ENCODE measurements around the gene WDR75. TPM values are rescaled to one million over a fixed set of nuclear protein-coding genes. Genes with fewer than 3 reads are reported as not detected.

The WDR75 gene
- total RNA-seq, 1 experiment from 2014 or later, result 70.2 TPM

DNA sequence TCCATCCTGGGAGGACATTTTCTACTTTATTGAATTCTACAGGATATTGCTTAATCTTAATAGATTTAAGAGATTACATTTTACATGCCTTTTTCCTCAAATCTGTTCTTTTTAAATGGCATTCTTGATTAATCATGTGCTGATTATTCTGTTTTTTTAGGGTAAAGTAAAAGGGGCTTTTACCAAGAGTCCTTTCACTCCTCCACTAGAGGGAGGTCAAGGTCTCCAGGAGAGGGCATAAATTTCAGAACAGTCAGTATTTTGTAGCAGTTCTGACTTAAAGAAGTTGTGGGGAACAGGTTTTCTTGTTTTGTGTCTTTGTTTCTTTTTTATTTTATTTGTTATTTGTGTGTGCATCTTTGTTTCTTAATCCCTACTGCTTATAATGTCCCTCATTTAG, 25.4 kb downstream of the WDR75 start:
- DNase-seq (ENCODE audit: low read depth, low spot score), result no peak
- Histone ChIP-seq H3K4me1 (ENCODE audit: control insufficient read depth in 1 of 2, insufficient read depth in 2 of 2, low read length in 2 of 2) (no peaks in the 10 kb centered on the region), H3K9me3 (ENCODE audit: control insufficient read depth in 1 of 2, insufficient read depth in 1 of 2, low read depth in 1 of 2, low read length in 2 of 2) (no peaks in the 10 kb centered on the region), H3K4me3 (replicated peaks in 1 of 2; ENCODE audit: low read depth in 1 of 2, low read length in 2 of 2) (no peak overlapping the region), H3K9ac (ENCODE audit: low read length) (no peak overlapping the region), H3K36me3 (ENCODE audit: control insufficient read depth in 1 of 2, insufficient read depth in 2 of 2, low read length in 2 of 2) (peaks cover 86 to 87% of the 10 kb centered on the region in 2 experiments), H3K27me3 (ENCODE audit: insufficient read depth, low read length) (no peaks in the 10 kb centered on the region), H3K27ac (ENCODE audit: low read depth, low read length) (no peak overlapping the region), H3K9me2 (ENCODE audit: insufficient read depth) (no peaks in the 10 kb centered on the region), H3K4me2 (ENCODE audit: low read length) (no peak overlapping the region), H2AFZ (ENCODE audit: low read depth, low read length, poor library complexity, severe bottlenecking) (no peak overlapping the region), H3K79me2 (ENCODE audit: insufficient read depth, low read length) (0 out of 2 replicates have a peak, but pooled peaks cover 1% of the 10 kb centered on the region), H4K20me1 (ENCODE audit: insufficient read depth) (peaks cover 1% of the 10 kb centered on the region; the same call in 1 of the 2 replicates)
- CTCF ChIA-PET, result no interaction called here
- 0 out of 2 replicates have a peak, but pooled peaks have one; percentile 46 for ATAC-seq
- RAD21 ChIA-PET (ENCODE audit: low non-redundant PET in 1 of 2, low total read pairs in 2 of 2, uncharacterized antibody in 2 of 2, unreplicated experiment in 2 of 2), result no interaction called here
- intact Hi-C loops (cut with micrococcal nuclease), result no loop called here
- POLR2A ChIA-PET, result no interaction called here
- no TSS peak for BruUV-seq (replicated peaks)
- no peak for TF ChIP-seq SRF (IDR thresholded peaks at IDR 0.05; ENCODE audit: low read depth)
- peak; percentile 19 to 61 (median 56); a peak in 5 of 6 replicates for TF ChIP-seq CTCF (IDR thresholded peaks at IDR 0.05 in 2 of 3, conservative IDR thresholded peaks at IDR 0.05 in 1 of 3; ENCODE audit: borderline replicate concordance in 1 of 3, insufficient read depth in 1 of 3, low read depth in 2 of 3, low read length in 2 of 3)
- TF ChIP-seq RAD21 (IDR thresholded peaks at IDR 0.05; ENCODE audit: low read depth), result peak; percentile 39
- TF ChIP-seq SP1 (IDR thresholded peaks at IDR 0.05; ENCODE audit: low read depth), result no peak

DNA sequence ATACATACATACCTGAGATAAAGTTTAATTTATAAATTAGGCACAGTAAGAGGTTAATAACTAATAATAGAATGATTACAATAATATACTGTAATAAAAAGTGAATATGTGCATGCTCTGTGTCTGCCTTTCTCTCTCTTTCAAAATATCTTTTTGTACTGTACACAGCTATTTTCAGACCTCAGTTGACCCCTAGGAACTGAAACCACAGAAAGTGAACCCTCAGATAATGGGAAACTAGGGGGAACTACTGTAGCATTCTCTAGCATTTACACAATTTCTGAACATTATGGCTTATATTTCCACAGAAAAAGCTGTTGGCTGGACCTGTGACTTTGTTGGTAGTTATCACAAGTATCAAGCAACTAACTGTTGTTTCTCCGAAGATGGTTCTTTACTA, 25.9 kb downstream of the WDR75 start:
- DNase-seq (ENCODE audit: low read depth, low spot score) (no peak), ATAC-seq (no peak)
- peaks cover 86% of the 10 kb centered on the region in 2 experiments for H3K36me3 ChIP-seq (ENCODE audit: control insufficient read depth in 1 of 2, insufficient read depth in 2 of 2, low read length in 2 of 2)
- no peak overlapping the region for H3K4me2 ChIP-seq (ENCODE audit: low read length)
- TF ChIP-seq POLR2A (IDR thresholded peaks at IDR 0.05; ENCODE audit: borderline replicate concordance, extremely low read depth, insufficient read depth, insufficient read length) (no peak), EZH2phosphoT487 (IDR thresholded peaks at IDR 0.05; ENCODE audit: borderline replicate concordance) (no peak), CBX3 (IDR thresholded peaks at IDR 0.05; ENCODE audit: low read depth) (no peak), ZFX (IDR thresholded peaks at IDR 0.05) (no peak), YY1 (IDR thresholded peaks at IDR 0.05; ENCODE audit: extremely low read depth, insufficient replicate concordance, low read depth, low read length) (no peak), RAD21 (IDR thresholded peaks at IDR 0.05; ENCODE audit: low read depth) (no peak)
- TF ChIP-seq, protein P1, sequence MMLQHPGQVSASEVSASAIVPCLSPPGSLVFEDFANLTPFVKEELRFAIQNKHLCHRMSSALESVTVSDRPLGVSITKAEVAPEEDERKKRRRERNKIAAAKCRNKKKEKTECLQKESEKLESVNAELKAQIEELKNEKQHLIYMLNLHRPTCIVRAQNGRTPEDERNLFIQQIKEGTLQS (IDR thresholded peaks at IDR 0.05), result no peak
- POLR2A ChIA-PET, result no interaction called here
- no peak overlapping the region for H3K27ac ChIP-seq (ENCODE audit: low read depth, low read length)
- CTCF ChIA-PET, result no interaction called here
- no peaks in the 10 kb centered on the region for H3K79me2 ChIP-seq (ENCODE audit: insufficient read depth, low read length)
- H4K20me1 ChIP-seq (ENCODE audit: insufficient read depth), result no peaks in the 10 kb centered on the region
- no peak overlapping the region for H3K9ac ChIP-seq (ENCODE audit: low read length)
- no peaks in the 10 kb centered on the region for H3K27me3 ChIP-seq (ENCODE audit: insufficient read depth, low read length)
- H3K9me3 ChIP-seq (ENCODE audit: control insufficient read depth in 1 of 2, insufficient read depth in 1 of 2, low read depth in 1 of 2, low read length in 2 of 2), result no peaks in the 10 kb centered on the region
- intact Hi-C loops (cut with micrococcal nuclease), result no loop called here
- BruUV-seq (replicated peaks), result no TSS peak
- H3K4me1 ChIP-seq (ENCODE audit: control insufficient read depth in 1 of 2, insufficient read depth in 2 of 2, low read length in 2 of 2), result no peaks in the 10 kb centered on the region
- no peak overlapping the region for H3K4me3 ChIP-seq (replicated peaks in 1 of 2; ENCODE audit: low read depth in 1 of 2, low read length in 2 of 2)
- H2AFZ ChIP-seq (ENCODE audit: low read depth, low read length, poor library complexity, severe bottlenecking), result no peak overlapping the region
- RAD21 ChIA-PET (ENCODE audit: low non-redundant PET in 1 of 2, low total read pairs in 2 of 2, uncharacterized antibody in 2 of 2, unreplicated experiment in 2 of 2), result no interaction called here
- no peaks in the 10 kb centered on the region for H3K9me2 ChIP-seq (ENCODE audit: insufficient read depth)
